Activated B cell treated with CpG ODN at 0.5 μM for 24 hours (primary cell): ENCODE results near the gene SLC13A3. TPM values are rescaled to one million over a fixed set of nuclear protein-coding genes. Genes with fewer than 3 reads are reported as not detected.

ENCODE experiments used
- ATAC-seq: fragments of 200-7000 bp; cut with Tn5 transposase; one replicate; pipeline ENCODE4 v1.10.0; 2021; ENCODE audit warnings: low read depth, mild to moderate bottlenecking, moderate library complexity
- CTCF ChIA-PET: fragments of 350-600 bp; sonication (Branson Sonifier 250); formaldehyde crosslinking; loops from one replicate; lab custom pipeline; 2021; ENCODE audit warnings: antibody characterized with exemption; lab: Charles Lee
- POLR2A ChIA-PET: fragments of 350-600 bp; sonication (Branson Sonifier 250); formaldehyde crosslinking; loops from one replicate; lab custom pipeline; 2021; ENCODE audit warnings: antibody characterized with exemption; lab: Charles Lee
- DNase-seq: peaks from one replicate; pipeline ENCODE4 v3.0.0; 2022
- H3K27ac Mint-ChIP-seq: one replicate; pipeline ENCODE4 v1.8.0; 2020; ENCODE audit warnings: mixed read lengths
- H3K27me3 Mint-ChIP-seq: one replicate; pipeline ENCODE4 v1.8.0; 2021; ENCODE audit warnings: mixed read lengths
- H3K36me3 Mint-ChIP-seq: one replicate; pipeline ENCODE4 v1.8.0; 2021; ENCODE audit warnings: low read depth, mixed read lengths
- H3K4me1 Mint-ChIP-seq: one replicate; pipeline ENCODE4 v1.8.0; 2021; ENCODE audit warnings: mixed read lengths
- H3K4me3 Mint-ChIP-seq: one replicate; pipeline ENCODE4 v1.8.0; 2020; ENCODE audit warnings: mild to moderate bottlenecking, mixed read lengths
- H3K9me3 Mint-ChIP-seq: one replicate; pipeline ENCODE4 v1.8.0; 2020; ENCODE audit warnings: mixed read lengths
- CTCF ChIP-seq: fragments of 200-600 bp; IDR thresholded peaks from one replicate; pipeline ENCODE4 v1.8.0; 2022; ENCODE audit warnings: antibody characterized with exemption, mild to moderate bottlenecking
- intact Hi-C: fragments of 100-400 bp; cut with micrococcal nuclease; formaldehyde crosslinking; loops from one replicate; pipeline ENCODE4 v1.15.1; 2024
- total RNA-seq: library from RNA; stranded (reverse); gene quantifications from 2 replicates; pipeline ENCODE4 v1.2.3, GENCODE V29; 2022

The SLC13A3 gene
- total RNA-seq, 1 donor from 2014 or later, result 0.47 TPM

GRCh38 chr20:46661659-46662058 is 10.4 kb upstream of the SLC13A3 start:
- Mint-ChIP-seq H3K36me3 (no peaks in the 10 kb centered on the region), H3K4me1 (no peaks in the 10 kb centered on the region), H3K27me3 (peaks cover 5% of the 10 kb centered on the region), H3K27ac (no peak overlapping the region), H3K9me3 (no peaks in the 10 kb centered on the region), H3K4me3 (no peak overlapping the region)
- TF ChIP-seq CTCF, result no peak
- ChIA-PET POLR2A (no interaction called here), CTCF (no interaction called here)
- DNase-seq (no peak), ATAC-seq (no peak)
- intact Hi-C loops, result no loop called here

GRCh38 chr20:46660487-46660886 is 9.2 kb upstream of the SLC13A3 start:
- CTCF ChIA-PET, result no interaction called here

GRCh38 chr20:46657618-46658017 is 6.4 kb upstream of the SLC13A3 start:
- Mint-ChIP-seq H3K9me3 (no peaks in the 10 kb centered on the region), H3K36me3 (no peaks in the 10 kb centered on the region), H3K4me1 (no peaks in the 10 kb centered on the region), H3K27me3 (peaks cover 16% of the 10 kb centered on the region), H3K4me3 (no peak overlapping the region), H3K27ac (no peak overlapping the region)
- ChIA-PET CTCF (no interaction called here), POLR2A (no interaction called here)
- TF ChIP-seq CTCF, result no peak
- DNase-seq (no peak), ATAC-seq (no peak)
- intact Hi-C loops, result no loop called here

More at GRCh38 chr20:46660487-46660886, 9.2 kb upstream of the SLC13A3 start:
- Mint-ChIP-seq H3K27me3 (peaks cover 5% of the 10 kb centered on the region), H3K4me3 (no peak overlapping the region), H3K36me3 (no peaks in the 10 kb centered on the region), H3K4me1 (no peaks in the 10 kb centered on the region), H3K27ac (no peak overlapping the region), H3K9me3 (no peaks in the 10 kb centered on the region)
- intact Hi-C loops, result no loop called here
- DNase-seq (no peak), ATAC-seq (no peak)
- POLR2A ChIA-PET, result no interaction called here
- no peak for TF ChIP-seq CTCF

GRCh38 chr20:46657137-46657536 is 5.9 kb upstream of the SLC13A3 start:
- no peak for TF ChIP-seq CTCF
- H3K4me1 Mint-ChIP-seq, result no peaks in the 10 kb centered on the region
- ChIA-PET CTCF (no interaction called here), POLR2A (no interaction called here)
- ATAC-seq (no peak), DNase-seq (no peak)
- H3K27ac Mint-ChIP-seq, result no peak overlapping the region
- intact Hi-C loops, result no loop called here
- H3K9me3 Mint-ChIP-seq, result no peaks in the 10 kb centered on the region
- H3K27me3 Mint-ChIP-seq, result peaks cover 18% of the 10 kb centered on the region
- no peaks in the 10 kb centered on the region for H3K36me3 Mint-ChIP-seq
- H3K4me3 Mint-ChIP-seq, result no peak overlapping the region

- Mint-ChIP-seq H3K27ac (no peak overlapping the region), H3K4me1 (no peaks in the 10 kb centered on the region), H3K27me3 (peaks cover 34% of the 10 kb centered on the region), H3K9me3 (no peaks in the 10 kb centered on the region), H3K36me3 (no peaks in the 10 kb centered on the region), H3K4me3 (no peak overlapping the region)
- POLR2A ChIA-PET, result no interaction called here
- CTCF ChIA-PET, result no interaction called here
- DNase-seq, result no peak
- TF ChIP-seq CTCF, result no peak
- intact Hi-C loops, result no loop called here
- no peak for ATAC-seq
Measured at GRCh38 chr20:46652699-46653098, 1.4 kb upstream of the SLC13A3 start.
